Measurements from ENCODE around the gene DENND1B. TPM values are rescaled to one million over a fixed set of nuclear protein-coding genes. Genes with fewer than 3 reads are reported as not detected.

Gene DENND1B
- total and polyA plus RNA-seq, 9 of the 15 experiments (the other 6 are each of a cell fraction or from before 2014, with no cell fraction given), result 2.1 to 12.1 (median 7.5) TPM

GRCh38 chr1:197778366-197778945 lies 3.2 kb upstream of the DENND1B start:
- WGBS (ENCODE audit: insufficient coverage, low coverage, missing lambda C conversion rate), result 7% methylated on average over 4 of the region's 4 CpGs
- Histone ChIP-seq H2AFZ (ENCODE audit: low read depth, low read length) (peak overlapping the region; percentile 37; the same call in 1 of the 2 replicates), H3K9me3 (replicated peaks; ENCODE audit: control insufficient read depth, insufficient read depth, low read depth, low read length) (no peaks in the 10 kb centered on the region), H3K9ac (ENCODE audit: insufficient read depth in 1 of 2, low read depth in 2 of 2, low read length in 2 of 2) (peak overlapping the region in 1 of 2 experiments; percentile 5; a peak in 1 of 4 replicates), H3K4me2 (ENCODE audit: insufficient read depth, low read length) (no peak overlapping the region), H4K20me1 (replicated peaks; ENCODE audit: control insufficient read depth, insufficient read depth, low read length) (no peaks in the 10 kb centered on the region), H3K36me3 (ENCODE audit: control insufficient read depth, insufficient read depth, low read length) (no peaks in the 10 kb centered on the region), H3K4me3 (no peak overlapping the region), H3K27me3 (ENCODE audit: control insufficient read depth in 2 of 2, insufficient read depth in 2 of 2, low read length in 2 of 2) (no peaks in the 10 kb centered on the region), H3K79me2 (ENCODE audit: control insufficient read depth, insufficient read depth, low read length) (peaks cover 13% of the 10 kb centered on the region), H3K27ac (ENCODE audit: extremely low read depth, low read depth, low read length) (no peak overlapping the region), H3K4me1 (replicated peaks in 1 of 2; ENCODE audit: control insufficient read depth in 2 of 2, insufficient read depth in 2 of 2, low read length in 2 of 2) (peaks cover 17 to 24% of the 10 kb centered on the region in 2 experiments), H3K9me1 (ENCODE audit: control insufficient read depth, insufficient read depth, low read length) (no peaks in the 10 kb centered on the region)
- in situ Hi-C loops (cut with MboI), result no loop called here
- intact Hi-C loops (cut with micrococcal nuclease), result loop anchor here (5.0 to 10.0 kb wide), 2 partner anchors 144 to 216 kb away; no protein-coding TSS in a partner anchor
- FAIRE-seq (peak; percentile 74), DNase-seq (ENCODE audit: extremely low read depth in 1 of 4, low spot score in 3 of 4) (peak in 1 of 4 experiments; percentile 82), ATAC-seq (no peak)
- ChIA-PET POLR2A (interaction anchor here (1.3 kb wide), 1 partner anchor 217 kb away, joined by 3 read pairs; no protein-coding TSS in a partner anchor), CTCF (ENCODE audit: low intra/inter-chr PET ratio) (interaction anchor here (0.7 kb wide), 1 partner anchor 587 kb away, joined by 3 read pairs; no protein-coding TSS in a partner anchor)
- no TSS peak for BruUV-seq (replicated peaks)
- TF ChIP-seq ZNF398 (CRISPR knock-in tag; IDR thresholded peaks at IDR 0.05) (no peak), CREM (IDR thresholded peaks at IDR 0.05; ENCODE audit: low read depth) (no peak; the same call in 1 of the 2 replicates), ELF1 (tag; IDR thresholded peaks at IDR 0.05) (no peak), ZKSCAN8 (CRISPR knock-in tag; IDR thresholded peaks at IDR 0.05) (no peak), TRIM25 (IDR thresholded peaks at IDR 0.05; ENCODE audit: borderline replicate concordance) (no peak), ZC3H8 (IDR thresholded peaks at IDR 0.05) (no peak), MYBL2 (IDR thresholded peaks at IDR 0.05; ENCODE audit: low read depth) (no peak), MYBL2 (CRISPR knock-in tag; IDR thresholded peaks at IDR 0.05; ENCODE audit: borderline replicate concordance) (no peak), ZNF253 (CRISPR knock-in tag; conservative IDR thresholded peaks at IDR 0.05) (no peak), FOXK1 (CRISPR knock-in tag; IDR thresholded peaks at IDR 0.05; ENCODE audit: borderline replicate concordance) (no peak), MAX (CRISPR knock-in tag; IDR thresholded peaks at IDR 0.05) (no peak), CHD2 (IDR thresholded peaks at IDR 0.05; ENCODE audit: low read depth, low read length) (no peak), ZNF592 (IDR thresholded peaks at IDR 0.05) (no peak)
